ENCODE data around the gene TAF11L7. TPM values are rescaled to one million over a fixed set of nuclear protein-coding genes. Genes with fewer than 3 reads are reported as not detected.
A peak's percentile ranks its signal among the peaks of the same experiment; 100 is the strongest.
"Not testable (repeated sequence)": the region's sequence is repeated elsewhere in the genome, so short reads cannot be mapped to it uniquely, and the experiment has no call there.

The TAF11L7 gene
- total RNA-seq, 4 donors from 2014 or later = not detected

DNA sequence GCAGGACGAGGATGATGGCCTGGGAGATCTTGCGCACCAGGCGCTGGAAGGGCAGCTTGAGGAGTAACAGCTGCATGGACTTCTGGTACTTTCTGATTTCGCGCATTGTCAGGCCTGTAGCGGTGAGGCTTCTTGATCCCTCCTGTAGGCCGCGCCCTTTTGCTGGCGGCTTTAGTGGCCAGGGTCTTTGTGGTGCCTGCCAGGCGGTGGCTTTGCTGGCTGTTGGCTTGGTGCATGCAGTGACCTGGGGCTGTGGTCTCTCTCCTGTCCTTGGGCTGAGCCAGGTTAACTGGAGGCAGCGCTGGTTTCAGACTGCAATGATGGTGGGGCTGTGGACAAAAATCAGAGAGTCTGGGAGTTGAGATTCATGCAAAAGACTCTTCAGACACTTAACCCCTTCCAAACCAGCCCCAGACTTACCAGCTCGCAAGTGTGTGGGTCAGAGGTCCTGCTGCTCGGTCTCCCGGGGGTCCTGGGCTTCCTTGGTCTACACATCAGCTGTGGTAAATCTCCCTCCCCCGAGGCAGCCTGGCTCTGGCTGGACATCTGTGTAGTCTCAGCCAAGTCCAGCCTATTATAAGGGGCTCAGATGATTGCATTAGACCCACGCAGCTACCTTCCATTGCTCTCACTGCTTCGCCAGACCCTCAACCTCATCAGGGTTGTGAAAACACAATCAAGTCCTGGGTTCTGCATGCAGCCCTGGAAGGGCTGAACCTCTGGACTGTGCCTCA, 29.5 kb upstream of the TAF11L7 start:
- Histone ChIP-seq H3K9me3 (no peaks in the 10 kb centered on the region), H3K27ac (no peak overlapping the region), H3K27me3 (no peaks in the 10 kb centered on the region), H3K4me1 (no peaks in the 10 kb centered on the region), H3K4me3 (no peak overlapping the region), H3K36me3 (no peaks in the 10 kb centered on the region)
- DNase-seq = no peak
- TF ChIP-seq, protein P1, sequence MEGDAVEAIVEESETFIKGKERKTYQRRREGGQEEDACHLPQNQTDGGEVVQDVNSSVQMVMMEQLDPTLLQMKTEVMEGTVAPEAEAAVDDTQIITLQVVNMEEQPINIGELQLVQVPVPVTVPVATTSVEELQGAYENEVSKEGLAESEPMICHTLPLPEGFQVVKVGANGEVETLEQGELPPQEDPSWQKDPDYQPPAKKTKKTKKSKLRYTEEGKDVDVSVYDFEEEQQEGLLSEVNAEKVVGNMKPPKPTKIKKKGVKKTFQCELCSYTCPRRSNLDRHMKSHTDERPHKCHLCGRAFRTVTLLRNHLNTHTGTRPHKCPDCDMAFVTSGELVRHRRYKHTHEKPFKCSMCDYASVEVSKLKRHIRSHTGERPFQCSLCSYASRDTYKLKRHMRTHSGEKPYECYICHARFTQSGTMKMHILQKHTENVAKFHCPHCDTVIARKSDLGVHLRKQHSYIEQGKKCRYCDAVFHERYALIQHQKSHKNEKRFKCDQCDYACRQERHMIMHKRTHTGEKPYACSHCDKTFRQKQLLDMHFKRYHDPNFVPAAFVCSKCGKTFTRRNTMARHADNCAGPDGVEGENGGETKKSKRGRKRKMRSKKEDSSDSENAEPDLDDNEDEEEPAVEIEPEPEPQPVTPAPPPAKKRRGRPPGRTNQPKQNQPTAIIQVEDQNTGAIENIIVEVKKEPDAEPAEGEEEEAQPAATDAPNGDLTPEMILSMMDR (IDR thresholded peaks at IDR 0.05) = no peak
- TF ChIP-seq POLR2A (IDR thresholded peaks at IDR 0.05) = no peak

DNA sequence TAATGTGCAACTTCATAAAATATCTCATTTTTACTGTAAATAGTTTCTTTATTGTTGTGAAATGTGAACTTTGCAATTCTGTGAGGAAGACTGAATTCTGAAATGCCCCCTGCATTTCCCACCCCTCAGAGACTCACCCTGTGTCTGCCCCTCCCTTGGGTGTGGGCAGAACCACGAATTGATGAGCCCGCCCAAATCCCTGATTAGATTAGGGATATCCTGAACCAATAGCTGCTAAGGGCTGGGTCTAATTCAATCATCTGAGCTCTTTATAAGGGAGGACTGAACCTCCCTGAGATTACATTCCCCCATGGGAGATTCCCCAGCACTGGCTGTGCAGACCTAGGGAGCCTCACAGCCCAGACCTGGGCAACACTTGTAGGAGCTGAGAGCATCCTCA, 24.5 kb upstream of the TAF11L7 start, which contains the start of gene TAF11L12:
TAF11L12 (plus strand) TSS at position 301 of the 400 bp plus-strand sequence.
- H3K9me3 ChIP-seq, DNase-seq, H3K4me3 ChIP-seq, H3K27me3 ChIP-seq, H3K4me1 ChIP-seq, H3K36me3 ChIP-seq, H3K27ac ChIP-seq: not testable (repeated sequence)

DNA sequence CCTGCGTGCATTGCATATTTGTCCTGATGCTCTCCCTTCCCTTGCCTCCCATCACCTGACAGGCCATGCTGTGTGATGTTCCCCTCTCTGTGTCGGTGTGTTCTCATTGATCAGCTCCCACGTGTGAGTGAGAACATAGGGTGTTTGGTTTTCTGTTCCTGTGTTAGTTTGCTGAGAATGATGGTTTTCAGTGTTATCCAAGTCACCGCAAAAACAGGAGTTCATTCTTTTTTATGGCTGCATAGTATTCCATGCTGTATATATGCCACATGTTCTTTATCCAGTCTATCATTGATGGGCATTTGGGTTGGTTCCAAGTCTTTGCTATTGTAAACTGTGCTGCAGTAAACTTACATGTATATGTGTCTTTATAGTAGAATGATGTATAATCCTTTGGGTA, 21.9 kb upstream of the TAF11L7 start:
- not testable (repeated sequence) for H3K36me3 ChIP-seq, H3K27me3 ChIP-seq, H3K9me3 ChIP-seq, H3K4me3 ChIP-seq, H3K27ac ChIP-seq, H3K4me1 ChIP-seq, DNase-seq

DNA sequence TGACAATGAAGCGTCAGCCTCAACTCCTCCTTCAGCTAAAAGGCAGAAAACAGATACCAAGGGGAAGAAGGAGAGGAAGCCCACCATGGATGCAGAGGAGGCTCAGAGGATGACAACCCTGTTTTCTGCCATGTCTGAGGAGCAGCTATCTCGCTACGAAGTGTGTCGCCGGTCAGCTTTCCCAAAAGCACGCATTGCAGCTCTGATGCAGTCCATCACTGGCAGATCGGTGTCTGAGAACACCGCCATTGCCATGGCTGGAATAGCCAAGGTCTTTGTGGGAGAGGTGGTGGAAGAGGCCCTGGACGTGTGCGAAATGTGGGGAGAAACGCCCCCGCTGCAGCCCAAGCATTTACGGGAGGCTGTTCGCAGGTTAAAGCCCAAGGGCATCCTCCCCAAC, 19.4 kb upstream of the TAF11L7 start:
- TF ChIP-seq, protein P1 (IDR thresholded peaks at IDR 0.05) = no peak
- TF ChIP-seq POLR2A (IDR thresholded peaks at IDR 0.05) = no peak
- no peaks in the 10 kb centered on the region for H3K4me1 ChIP-seq
- no peak overlapping the region for H3K27ac ChIP-seq
- no peaks in the 10 kb centered on the region for H3K36me3 ChIP-seq
- H3K9me3 ChIP-seq = no peaks in the 10 kb centered on the region
- DNase-seq = no peak
- no peaks in the 10 kb centered on the region for H3K27me3 ChIP-seq
- H3K4me3 ChIP-seq = no peak overlapping the region

DNA sequence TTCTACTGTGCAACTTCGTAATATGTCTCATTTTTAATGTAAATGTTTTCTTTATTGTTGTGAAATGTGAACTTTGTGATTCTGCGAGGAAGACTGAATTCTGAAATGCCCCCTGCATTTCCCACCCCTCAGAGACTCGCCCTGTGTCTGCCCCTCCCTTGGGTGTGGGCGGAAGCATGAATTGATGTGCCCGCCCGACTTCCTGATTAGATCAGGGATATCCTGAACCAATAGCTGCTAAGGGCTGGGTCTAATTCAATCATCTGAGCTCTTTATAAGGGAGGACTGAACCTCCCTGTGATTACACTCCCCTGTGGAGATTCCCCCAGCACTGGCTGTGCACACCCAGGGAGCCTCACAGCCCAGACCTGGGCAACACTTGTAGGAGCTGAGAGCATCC, 18.3 kb upstream of the TAF11L7 start, which contains the start of gene TAF11L11:
TAF11L11 (plus strand) TSS at position 304 of the 400 bp plus-strand sequence.
- not testable (repeated sequence) for H3K4me3 ChIP-seq, H3K4me1 ChIP-seq, H3K27ac ChIP-seq, H3K27me3 ChIP-seq, H3K36me3 ChIP-seq, DNase-seq, H3K9me3 ChIP-seq

DNA sequence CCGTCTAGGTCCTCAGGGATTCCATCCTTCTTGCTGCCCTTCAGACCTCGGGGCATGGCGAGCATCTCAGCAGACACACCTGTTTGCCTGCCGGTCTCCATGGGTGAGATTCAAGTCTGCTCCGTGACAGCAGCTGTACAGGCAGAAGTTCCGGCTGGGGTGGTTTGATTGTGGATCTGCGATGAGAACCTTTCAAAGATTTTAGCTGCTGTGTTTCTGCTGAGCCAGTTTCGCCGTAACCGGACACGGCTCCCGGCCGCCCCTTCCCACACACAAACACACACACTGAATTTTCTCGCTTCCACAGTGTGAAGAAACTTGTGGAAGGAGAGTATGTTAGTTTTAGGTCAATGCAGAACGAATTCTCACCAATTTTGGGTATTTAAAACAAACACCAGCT, 12.2 kb upstream of the TAF11L7 start, which contains the start of gene TAF11L10:
TAF11L10 (minus strand) TSS at position 101 of the 400 bp plus-strand sequence.
- H3K27me3 ChIP-seq, H3K4me3 ChIP-seq, H3K36me3 ChIP-seq, DNase-seq, H3K9me3 ChIP-seq, H3K27ac ChIP-seq, H3K4me1 ChIP-seq: not testable (repeated sequence)

DNA sequence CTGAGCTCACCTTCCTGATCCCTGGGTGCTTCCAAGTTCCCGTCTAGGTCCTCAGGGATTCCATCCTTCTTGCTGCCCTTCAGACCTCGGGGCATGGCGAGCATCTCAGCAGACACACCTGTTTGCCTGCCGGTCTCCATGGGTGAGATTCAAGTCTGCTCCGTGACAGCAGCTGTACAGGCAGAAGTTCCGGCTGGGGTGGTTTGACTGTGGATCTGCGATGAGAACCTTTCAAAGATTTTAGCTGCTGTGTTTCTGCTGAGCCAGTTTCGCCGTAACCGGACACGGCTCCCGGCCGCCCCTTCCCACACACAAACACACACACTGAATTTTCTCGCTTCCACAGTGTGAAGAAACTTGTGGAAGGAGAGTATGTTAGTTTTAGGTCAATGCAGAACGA, 8.7 kb upstream of the TAF11L7 start, which contains the start of gene TAF11L9:
TAF11L9 (minus strand) TSS at position 140 of the 400 bp plus-strand sequence.
- H3K4me1 ChIP-seq, H3K9me3 ChIP-seq, H3K27ac ChIP-seq, H3K4me3 ChIP-seq, H3K27me3 ChIP-seq, H3K36me3 ChIP-seq: not testable (repeated sequence)
- peak in 1 of 3 donors; percentile 16 for DNase-seq

DNA sequence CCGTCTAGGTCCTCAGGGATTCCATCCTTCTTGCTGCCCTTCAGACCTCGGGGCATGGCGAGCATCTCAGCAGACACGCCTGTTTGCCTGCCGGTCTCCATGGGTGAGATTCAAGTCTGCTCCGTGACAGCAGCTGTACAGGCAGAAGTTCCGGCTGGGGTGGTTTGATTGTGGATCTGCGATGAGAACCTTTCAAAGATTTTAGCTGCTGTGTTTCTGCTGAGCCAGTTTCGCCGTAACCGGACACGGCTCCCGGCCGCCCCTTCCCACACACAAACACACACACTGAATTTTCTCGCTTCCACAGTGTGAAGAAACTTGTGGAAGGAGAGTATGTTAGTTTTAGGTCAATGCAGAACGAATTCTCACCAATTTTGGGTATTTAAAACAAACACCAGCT, 5.3 kb upstream of the TAF11L7 start, which contains the start of gene TAF11L8:
TAF11L8 (minus strand) TSS at position 101 of the 400 bp plus-strand sequence.
- H3K27me3 ChIP-seq, H3K36me3 ChIP-seq, H3K9me3 ChIP-seq, DNase-seq, H3K27ac ChIP-seq, H3K4me3 ChIP-seq, H3K4me1 ChIP-seq: not testable (repeated sequence)

Small RNAs within 50 kb of the gene (small RNA-seq; reads per million reads assigned to genes)
- gene AC233724.3 = 0 reads per million in 2 donors
- 0 reads per million in 2 donors for gene AC233724.6
- gene AC233724.7 = 0 reads per million in 2 donors

Other genes starting within 250 kb of the TAF11L7 start
- not detected for gene TAF11L2, start 87.5 kb downstream of the TAF11L7 start, total RNA-seq
- gene TAF11L3, start 67.4 kb downstream of the TAF11L7 start, total RNA-seq = not detected
- gene TAF11L4, start 64.0 kb downstream of the TAF11L7 start, total RNA-seq = not detected
- gene TAF11L5, start 60.5 kb downstream of the TAF11L7 start, total RNA-seq = not detected
- gene TAF11L6, start 57.1 kb downstream of the TAF11L7 start, total RNA-seq = not detected
- not detected for gene TAF11L8, start 5.2 kb upstream of the TAF11L7 start, total RNA-seq
- gene TAF11L9, start 8.6 kb upstream of the TAF11L7 start, total RNA-seq = not detected
- not detected for gene TAF11L10, start 12.1 kb upstream of the TAF11L7 start, total RNA-seq
- not detected for gene TAF11L11, start 18.4 kb upstream of the TAF11L7 start, total RNA-seq
- not detected for gene TAF11L12, start 24.6 kb upstream of the TAF11L7 start, total RNA-seq
- not detected for gene TAF11L13, start 46.3 kb upstream of the TAF11L7 start, total RNA-seq
- gene TAF11L14, start 48.7 kb upstream of the TAF11L7 start, total RNA-seq = not detected